Brain microvascular endothelial cell (primary cell): ENCODE data around the gene CHST7.
A peak's percentile ranks its signal among the peaks of the same experiment; 100 is the strongest.

Experiments
- DNase-seq: peaks from one replicate; pipeline ENCODE4 v3.0.0-alpha.2; 2020
- H3K27ac ChIP-seq: fragments of 250-450 bp; sonication (Bioruptor Pico); 2 replicates; pipeline ENCODE4 v1.5.1; 2020; ENCODE audit warnings: mild to moderate bottlenecking, moderate library complexity
- H3K27me3 ChIP-seq: fragments of 250-450 bp; sonication (Bioruptor Pico); replicated peaks from 2 replicates; pipeline ENCODE4 v1.5.1; 2020; ENCODE audit warnings: mild to moderate bottlenecking
- H3K36me3 ChIP-seq: fragments of 250-450 bp; sonication (Bioruptor Pico); replicated peaks from 2 replicates; pipeline ENCODE4 v1.5.1; 2020; ENCODE audit warnings: mild to moderate bottlenecking
- H3K4me3 ChIP-seq: 2 replicates; pipeline ENCODE4 v1.5.1; 2011; ENCODE audit warnings: low read depth, mild to moderate bottlenecking, control low read depth, low read length, moderate library complexity
- in situ Hi-C: cut with HindIII; loops from 2 replicates; pipeline ENCODE4 v1.10.0; 2017; ENCODE audit warnings: low sequenced_read_pairs, low pct_ligation_motif_present
- TF ChIP-seq, protein P1 (sequence below): IDR thresholded peaks from 2 replicates; pipeline ENCODE4 v1.5.1; 2011; ENCODE audit warnings: low read depth, mild to moderate bottlenecking, moderate library complexity, low read length, control low read depth, inconsistent platforms; ENCODE audit errors: missing control alignments

Gene CHST7

DNA sequence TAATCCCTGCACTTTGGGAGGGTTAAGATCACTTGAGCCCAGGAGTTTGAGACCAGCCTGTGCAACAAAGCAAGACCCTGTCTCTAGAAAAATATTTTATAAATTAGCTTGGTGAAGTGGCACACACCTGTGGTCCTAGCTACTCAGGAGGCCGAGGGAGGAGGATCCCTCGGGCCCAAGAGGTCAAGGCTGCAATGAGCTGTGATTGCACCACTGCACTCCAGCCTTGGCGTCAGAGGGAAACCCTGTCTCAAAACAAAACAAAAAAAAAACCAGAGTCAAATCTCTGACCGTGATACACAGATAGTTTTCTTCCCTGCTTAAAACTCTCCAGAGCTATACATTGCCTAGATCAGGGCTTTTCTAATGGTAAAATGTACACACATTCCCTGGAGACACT, 53.5 kb downstream of the CHST7 start:
- H3K36me3 ChIP-seq, result no peaks in the 10 kb centered on the region
- DNase-seq, result no peak
- in situ Hi-C loops, result no loop called here
- TF ChIP-seq, protein P1, sequence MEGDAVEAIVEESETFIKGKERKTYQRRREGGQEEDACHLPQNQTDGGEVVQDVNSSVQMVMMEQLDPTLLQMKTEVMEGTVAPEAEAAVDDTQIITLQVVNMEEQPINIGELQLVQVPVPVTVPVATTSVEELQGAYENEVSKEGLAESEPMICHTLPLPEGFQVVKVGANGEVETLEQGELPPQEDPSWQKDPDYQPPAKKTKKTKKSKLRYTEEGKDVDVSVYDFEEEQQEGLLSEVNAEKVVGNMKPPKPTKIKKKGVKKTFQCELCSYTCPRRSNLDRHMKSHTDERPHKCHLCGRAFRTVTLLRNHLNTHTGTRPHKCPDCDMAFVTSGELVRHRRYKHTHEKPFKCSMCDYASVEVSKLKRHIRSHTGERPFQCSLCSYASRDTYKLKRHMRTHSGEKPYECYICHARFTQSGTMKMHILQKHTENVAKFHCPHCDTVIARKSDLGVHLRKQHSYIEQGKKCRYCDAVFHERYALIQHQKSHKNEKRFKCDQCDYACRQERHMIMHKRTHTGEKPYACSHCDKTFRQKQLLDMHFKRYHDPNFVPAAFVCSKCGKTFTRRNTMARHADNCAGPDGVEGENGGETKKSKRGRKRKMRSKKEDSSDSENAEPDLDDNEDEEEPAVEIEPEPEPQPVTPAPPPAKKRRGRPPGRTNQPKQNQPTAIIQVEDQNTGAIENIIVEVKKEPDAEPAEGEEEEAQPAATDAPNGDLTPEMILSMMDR, result no peak
- no peak overlapping the region for H3K4me3 ChIP-seq
- no peaks in the 10 kb centered on the region for H3K27me3 ChIP-seq
- no peak overlapping the region for H3K27ac ChIP-seq

GRCh38 chrX:46627711-46628419, 54.3 kb downstream of the CHST7 start:
- no peak for DNase-seq
- no peak overlapping the region for H3K27ac ChIP-seq
- in situ Hi-C loops, result no loop called here

GRCh38 chrX:46628460-46629371, 55.2 kb downstream of the CHST7 start:
- Histone ChIP-seq H3K36me3 (no peaks in the 10 kb centered on the region), H3K27me3 (no peaks in the 10 kb centered on the region), H3K27ac (no peak overlapping the region), H3K4me3 (no peak overlapping the region)
- in situ Hi-C loops, result no loop called here
- TF ChIP-seq, protein P1, result no peak
- peak; percentile 35 for DNase-seq

More at GRCh38 chrX:46627711-46628419, 54.3 kb downstream of the CHST7 start:
- H3K27me3 ChIP-seq, result no peaks in the 10 kb centered on the region
- no peak overlapping the region for H3K4me3 ChIP-seq
- H3K36me3 ChIP-seq, result no peaks in the 10 kb centered on the region
- TF ChIP-seq, protein P1, result no peak

- Histone ChIP-seq H3K36me3 (no peaks in the 10 kb centered on the region), H3K27me3 (no peaks in the 10 kb centered on the region), H3K27ac (no peak overlapping the region), H3K4me3 (no peak overlapping the region)
- TF ChIP-seq, protein P1, result no peak
- no peak for DNase-seq
- in situ Hi-C loops, result no loop called here
These were observed 56.6 kb downstream of the CHST7 start for GRCh38 chrX:46630141-46630540.

DNA sequence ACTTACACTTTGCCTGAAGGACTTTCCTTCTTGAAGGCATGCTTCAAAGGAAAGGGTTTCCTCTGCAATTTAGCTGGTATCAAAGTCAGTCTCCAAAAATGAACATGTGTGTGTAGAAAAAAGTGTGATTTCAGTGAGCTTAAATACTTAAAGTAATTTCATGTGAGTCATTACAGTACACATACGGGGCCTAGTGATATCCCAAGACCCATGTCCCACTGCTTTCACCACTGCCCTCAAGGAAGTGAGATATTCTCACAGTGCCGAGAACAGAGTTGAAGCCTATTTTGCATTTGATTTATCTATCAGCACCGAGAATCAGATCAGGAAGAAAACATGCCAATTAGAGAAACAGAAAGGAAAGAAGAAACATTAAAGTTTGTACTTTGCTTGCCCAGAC, 61.0 kb downstream of the CHST7 start:
- TF ChIP-seq, protein P1, result no peak
- Histone ChIP-seq H3K36me3 (no peaks in the 10 kb centered on the region), H3K27me3 (no peaks in the 10 kb centered on the region), H3K4me3 (no peak overlapping the region), H3K27ac (no peak overlapping the region)
- in situ Hi-C loops, result no loop called here
- no peak for DNase-seq
